HCT116 (cell line): Measurements from ENCODE around the gene SSC4D. TPM values are rescaled to one million over a fixed set of nuclear protein-coding genes. Genes with fewer than 3 reads are reported as not detected.

Experiments
- ATAC-seq: fragments of 200-7000 bp; cut with Tn5 transposase; 2 replicates; pipeline ENCODE4 v1.9.1; 2020; ENCODE audit warnings: mild to moderate bottlenecking, moderate library complexity
- BruUV-seq: library from RNA; stranded (reverse); fragments of 400-500 nt; replicated peaks from 2 replicates; lab custom pipeline; 2021; lab: Mats Ljungman, UMichigan
- CTCF ChIA-PET: fragments of 300-600 bp; sonication (Branson Sonifier 250); formaldehyde crosslinking; loops from one replicate; lab custom pipeline; 2021; ENCODE audit warnings: antibody characterized with exemption; lab: Charles Lee
- POLR2A ChIA-PET: fragments of 300-600, 350-600 bp; sonication (Branson Sonifier 250); formaldehyde crosslinking; loops from one replicate; lab custom pipeline; 2021; ENCODE audit warnings: antibody characterized with exemption; lab: Charles Lee
- RAD21 ChIA-PET, 2 experiments: fragments of 300-600 bp; sonication (Branson Sonifier 250); formaldehyde crosslinking; loops; one replicate each; lab custom pipeline; 2023; ENCODE audit warnings: low total read pairs in 2 of 2; ENCODE audit not compliant: uncharacterized antibody in 2 of 2, unreplicated experiment in 2 of 2, low non-redundant PET in 1 of 2; lab: Charles Lee
- DNase-seq: peaks from one replicate; pipeline ENCODE4 v3.0.0-alpha.2; 2010; ENCODE audit warnings: low read depth, low spot score
- H2AFZ ChIP-seq: fragments of 200-600 bp; shearing (Covaris generic), sonication (generic); 2 replicates; pipeline ENCODE4 v1.6.1; 2017; ENCODE audit warnings: low read depth, mixed run types, mixed read lengths, antibody characterized with exemption, low read length; ENCODE audit not compliant: poor library complexity, severe bottlenecking
- H3K27ac ChIP-seq: 2 replicates; pipeline ENCODE4 v1.5.1; 2012; ENCODE audit warnings: low read depth, low read length
- H3K27me3 ChIP-seq: fragments of 200-600 bp; sonication (generic); 2 replicates; pipeline ENCODE4 v1.6.1; 2016; ENCODE audit warnings: mixed run types, low read length, mixed read lengths; ENCODE audit not compliant: insufficient read depth
- H3K36me3 ChIP-seq, 2 experiments: fragments of 200-500 bp in 1 of 2; fragments of 200-600 bp in 1 of 2; sonication (Bioruptor generic) in 1 of 2; sonication (generic) in 1 of 2; 2 replicates each; pipeline versions ENCODE4 v1.5.1 to v1.6.1; 2014 to 2016; ENCODE audit warnings: low read length in 2 of 2, inconsistent platforms in 1 of 2, mixed read lengths in 1 of 2, mixed run types in 1 of 2; ENCODE audit not compliant: insufficient read depth in 2 of 2, control insufficient read depth in 1 of 2
- H3K4me1 ChIP-seq, 2 experiments: fragments of 200-600 bp in 1 of 2; sonication (generic) in 1 of 2; 2 replicates each; pipeline versions ENCODE4 v1.5.1 to v1.6.1; 2012 to 2017; ENCODE audit warnings: low read length in 2 of 2, inconsistent platforms in 1 of 2, mild to moderate bottlenecking in 1 of 2, mixed read lengths in 1 of 2, mixed run types in 1 of 2, moderate library complexity in 1 of 2; ENCODE audit not compliant: insufficient read depth in 2 of 2, control insufficient read depth in 1 of 2
- H3K4me2 ChIP-seq: fragments of 200-600 bp; sonication (generic); 2 replicates; pipeline ENCODE4 v1.6.1; 2017; ENCODE audit warnings: mixed run types, low read length, mixed read lengths
- H3K4me3 ChIP-seq, 2 experiments: fragments of 200-600 bp in 1 of 2; sonication (generic) in 1 of 2; replicated peaks in 1 of 2; 2 replicates each; pipeline ENCODE4 v1.5.1; 2011 to 2016; ENCODE audit warnings: low read length in 2 of 2, control low read depth in 1 of 2, low read depth in 1 of 2, mild to moderate bottlenecking in 1 of 2, mixed read lengths in 1 of 2, mixed run types in 1 of 2
- H3K79me2 ChIP-seq: fragments of 200-600 bp; sonication (generic); 2 replicates; pipeline ENCODE4 v1.6.1; 2017; ENCODE audit warnings: mild to moderate bottlenecking, mixed run types, low read length, moderate library complexity, mixed read lengths; ENCODE audit not compliant: insufficient read depth
- H3K9ac ChIP-seq: fragments of 200-600 bp; sonication (generic); 2 replicates; pipeline ENCODE4 v1.6.1; 2016; ENCODE audit warnings: low read length, mixed read lengths
- H3K9me2 ChIP-seq: fragments of 200-600 bp; sonication (generic), shearing (Covaris generic); 2 replicates; pipeline ENCODE4 v1.6.1; 2017; ENCODE audit warnings: mixed run types, mild to moderate bottlenecking, moderate library complexity; ENCODE audit not compliant: insufficient read depth
- H3K9me3 ChIP-seq, 2 experiments: fragments of 200-500 bp in 1 of 2; fragments of 200-600 bp in 1 of 2; sonication (Bioruptor generic) in 1 of 2; sonication (generic) in 1 of 2; 2 replicates each; pipeline ENCODE4 v1.6.1; 2014 to 2017; ENCODE audit warnings: low read length in 2 of 2, mixed read lengths in 2 of 2, inconsistent platforms in 1 of 2, low read depth in 1 of 2, mild to moderate bottlenecking in 1 of 2, mixed run types in 1 of 2, moderate library complexity in 1 of 2; ENCODE audit not compliant: control insufficient read depth in 1 of 2, insufficient read depth in 1 of 2
- H4K20me1 ChIP-seq: fragments of 200-600 bp; sonication (generic), shearing (Covaris generic); 2 replicates; pipeline ENCODE4 v1.6.1; 2017; ENCODE audit warnings: mixed run types, mild to moderate bottlenecking, moderate library complexity; ENCODE audit not compliant: insufficient read depth
- CTCF ChIP-seq, 3 experiments: fragments of 200-600 bp in 1 of 3; sonication (generic) in 1 of 3; IDR thresholded peaks in 2 of 3; conservative IDR thresholded peaks in 1 of 3; 2 replicates each; pipeline ENCODE4 v1.5.1; 2012 to 2017; ENCODE audit warnings: low read depth in 2 of 3, low read length in 2 of 3, antibody characterized with exemption in 1 of 3, borderline replicate concordance in 1 of 3, control low read depth in 1 of 3, mild to moderate bottlenecking in 1 of 3, mixed read lengths in 1 of 3, mixed run types in 1 of 3, moderate library complexity in 1 of 3; ENCODE audit not compliant: insufficient read depth in 1 of 3
- POLR2AphosphoS5 ChIP-seq: IDR thresholded peaks from 2 replicates; pipeline ENCODE4 v1.6.1; 2011; ENCODE audit warnings: mild to moderate bottlenecking, low read depth, low read length, moderate library complexity
- SRF ChIP-seq: IDR thresholded peaks from 2 replicates; pipeline ENCODE4 v1.6.1; 2012; ENCODE audit warnings: low read depth
- ZBTB33 ChIP-seq: IDR thresholded peaks from 2 replicates; pipeline ENCODE4 v1.6.1; 2011; ENCODE audit warnings: mild to moderate bottlenecking, low read length, moderate library complexity; ENCODE audit not compliant: insufficient replicate concordance; ENCODE audit errors: extremely low read depth
- intact Hi-C: fragments of 100-400 bp; cut with micrococcal nuclease; formaldehyde crosslinking; loops from 2 replicates; pipeline ENCODE4 v1.10.0; 2022
- total RNA-seq: library from RNA; stranded (reverse); gene quantifications from one replicate; pipeline ENCODE4 v1.2.1, GENCODE V29; 2021; ENCODE audit not compliant: unreplicated experiment

The SSC4D gene
- total RNA-seq, 1 experiment from 2014 or later = 1.1 TPM

- Histone ChIP-seq H3K4me1 (peaks cover 28 to 53% of the 10 kb centered on the region in 2 experiments), H4K20me1 (peaks cover 36% of the 10 kb centered on the region; the same call in 1 of the 2 replicates), H3K9me3 (no peaks in the 10 kb centered on the region), H3K27ac (peak overlapping the region; percentile 84), H3K36me3 (peaks cover 11 to 36% of the 10 kb centered on the region in 2 experiments), H3K27me3 (no peaks in the 10 kb centered on the region), H2AFZ (peak overlapping the region; percentile 58), H3K79me2 (peaks cover 44% of the 10 kb centered on the region), H3K4me3 (peak overlapping the region; percentile 78 to 98), H3K9ac (peak overlapping the region; percentile 99), H3K9me2 (no peaks in the 10 kb centered on the region), H3K4me2 (peak overlapping the region; percentile 85)
- TF ChIP-seq ZBTB33 = peak; percentile 55
- peak in 2 of 3 experiments; percentile 61 to 77; a peak in 4 of 6 replicates for TF ChIP-seq CTCF (IDR thresholded peaks at IDR 0.05 in 2 of 3, conservative IDR thresholded peaks at IDR 0.05 in 1 of 3; ENCODE audit: borderline replicate concordance in 1 of 3, insufficient read depth in 1 of 3, low read depth in 2 of 3, low read length in 2 of 3)
- no peak for TF ChIP-seq SRF
- peak; percentile 61 for TF ChIP-seq POLR2AphosphoS5
- BruUV-seq = TSS peak; percentile 99
- POLR2A ChIA-PET = interaction anchor here (0.7 to 2.1 kb wide), 6 partner anchors 14 to 77 kb away, joined by 3 to 8 read pairs (median 4); no protein-coding TSS in a partner anchor
- ATAC-seq = peak; percentile 94
- RAD21 ChIA-PET = interaction anchor here in 1 of 2 experiments (0.7 kb wide), 1 partner anchor 28 kb away, joined by 4 read pairs; no protein-coding TSS in a partner anchor
- DNase-seq = peak; percentile 98
- CTCF ChIA-PET = interaction anchor here (0.6 to 2.2 kb wide), 8 partner anchors 10 to 68 kb away, joined by 3 to 6 read pairs (median 3); no protein-coding TSS in a partner anchor
- intact Hi-C loops = no loop called here
Measured at GRCh38 chr7:76359111-76359977, 50.2 kb downstream of the SSC4D start.
